Suppressor macrophage treated with lipopolysaccharide for 1 hour (primary cell): ENCODE results near the gene PTPN21.
"Not testable (repeated sequence)": the region's sequence is repeated elsewhere in the genome, so short reads cannot be mapped to it uniquely, and the experiment has no call there.

ENCODE experiments used
- DNase-seq, 3 donors: peaks; one replicate each; pipeline ENCODE4 v3.0.0-alpha.2; 2020 to 2022

PTPN21 gene

GRCh38 chr14:88551980-88552431 is 2.8 kb downstream of the PTPN21 start:
- no peak for DNase-seq

GRCh38 chr14:88551094-88551870 is 3.5 kb downstream of the PTPN21 start:
- peak; percentile 78 to 85 (median 82) for DNase-seq

GRCh38 chr14:88550078-88550477 is 4.7 kb downstream of the PTPN21 start:
- no peak for DNase-seq

GRCh38 chr14:88547386-88547780 is 7.4 kb downstream of the PTPN21 start:
- DNase-seq, result no peak

GRCh38 chr14:88546621-88547385 is 8.0 kb downstream of the PTPN21 start:
- no peak for DNase-seq

GRCh38 chr14:88545256-88545655 is 9.6 kb downstream of the PTPN21 start:
- no peak for DNase-seq

GRCh38 chr14:88542857-88543795 is 11.7 kb downstream of the PTPN21 start:
- no peak for DNase-seq

GRCh38 chr14:88541324-88541723 is 13.5 kb downstream of the PTPN21 start:
- no peak for DNase-seq

- no peak for DNase-seq
Measured at GRCh38 chr14:88535813-88536212, 19.0 kb downstream of the PTPN21 start.

GRCh38 chr14:88535149-88535548 is 19.7 kb downstream of the PTPN21 start:
- DNase-seq, result peak; percentile 76 to 84 (median 80)

- no peak for DNase-seq
Measured at GRCh38 chr14:88533064-88533602, 21.7 kb downstream of the PTPN21 start.

- DNase-seq, result not testable (repeated sequence)
Measured at GRCh38 chr14:88529889-88530288, 24.9 kb downstream of the PTPN21 start.

- no peak for DNase-seq
Measured at GRCh38 chr14:88522393-88522792, 32.4 kb downstream of the PTPN21 start.

- no peak for DNase-seq
Measured at GRCh38 chr14:88521818-88522217, 33.0 kb downstream of the PTPN21 start.

GRCh38 chr14:88519907-88520306 is 34.9 kb downstream of the PTPN21 start:
- DNase-seq, result no peak

- no peak for DNase-seq
Measured at GRCh38 chr14:88518592-88519512, 36.0 kb downstream of the PTPN21 start.

GRCh38 chr14:88516861-88517357 is 37.9 kb downstream of the PTPN21 start:
- no peak for DNase-seq

- DNase-seq, result no peak
Measured at GRCh38 chr14:88515499-88516221, 39.1 kb downstream of the PTPN21 start.

GRCh38 chr14:88507208-88507607 is 47.6 kb downstream of the PTPN21 start:
- no peak for DNase-seq

GRCh38 chr14:88505621-88506020 is 49.2 kb downstream of the PTPN21 start:
- no peak for DNase-seq

- no peak for DNase-seq
Measured at GRCh38 chr14:88504602-88505001, 50.2 kb downstream of the PTPN21 start.
